ENCODE data around the gene ZBTB8OS. TPM values are rescaled to one million over a fixed set of nuclear protein-coding genes. Genes with fewer than 3 reads are reported as not detected.

The ZBTB8OS gene
- total RNA-seq, 1 donor from 2014 or later = 38.0 TPM

- no peaks in the 10 kb centered on the region for H3K36me3 ChIP-seq (ENCODE audit: control insufficient read depth, insufficient read depth, low read length)
- DNase-seq (ENCODE audit: low read depth) = no peak
Observed at GRCh38 chr1:32626176-32626575, 24.2 kb downstream of the ZBTB8OS start.

DNA sequence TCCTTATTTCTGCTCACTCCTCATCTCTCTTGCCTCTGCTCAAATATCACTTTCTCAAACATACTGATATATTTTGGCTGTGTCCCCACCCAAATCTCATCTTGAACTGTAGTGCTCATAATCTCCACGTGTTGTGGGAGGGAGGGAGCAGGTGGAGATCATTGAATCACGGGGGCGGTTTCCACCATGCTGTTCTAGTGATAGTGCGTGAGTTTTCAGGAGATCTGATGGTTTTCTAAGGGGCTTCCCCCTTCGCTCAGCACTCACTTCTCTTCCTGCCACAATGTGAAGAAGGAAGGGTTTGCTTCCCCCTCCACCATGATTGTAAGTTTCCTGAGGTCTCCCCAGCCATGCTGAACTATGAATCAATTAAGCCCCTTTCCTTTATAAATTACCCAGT lies 26.6 kb downstream of the ZBTB8OS start:
- TF ChIP-seq, protein P1, sequence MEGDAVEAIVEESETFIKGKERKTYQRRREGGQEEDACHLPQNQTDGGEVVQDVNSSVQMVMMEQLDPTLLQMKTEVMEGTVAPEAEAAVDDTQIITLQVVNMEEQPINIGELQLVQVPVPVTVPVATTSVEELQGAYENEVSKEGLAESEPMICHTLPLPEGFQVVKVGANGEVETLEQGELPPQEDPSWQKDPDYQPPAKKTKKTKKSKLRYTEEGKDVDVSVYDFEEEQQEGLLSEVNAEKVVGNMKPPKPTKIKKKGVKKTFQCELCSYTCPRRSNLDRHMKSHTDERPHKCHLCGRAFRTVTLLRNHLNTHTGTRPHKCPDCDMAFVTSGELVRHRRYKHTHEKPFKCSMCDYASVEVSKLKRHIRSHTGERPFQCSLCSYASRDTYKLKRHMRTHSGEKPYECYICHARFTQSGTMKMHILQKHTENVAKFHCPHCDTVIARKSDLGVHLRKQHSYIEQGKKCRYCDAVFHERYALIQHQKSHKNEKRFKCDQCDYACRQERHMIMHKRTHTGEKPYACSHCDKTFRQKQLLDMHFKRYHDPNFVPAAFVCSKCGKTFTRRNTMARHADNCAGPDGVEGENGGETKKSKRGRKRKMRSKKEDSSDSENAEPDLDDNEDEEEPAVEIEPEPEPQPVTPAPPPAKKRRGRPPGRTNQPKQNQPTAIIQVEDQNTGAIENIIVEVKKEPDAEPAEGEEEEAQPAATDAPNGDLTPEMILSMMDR (IDR thresholded peaks at IDR 0.05; ENCODE audit: insufficient read depth, low read length, poor library complexity, severe bottlenecking) = no peak

More at GRCh38 chr1:32626176-32626575, 24.2 kb downstream of the ZBTB8OS start:
- Histone ChIP-seq H3K27me3 (ENCODE audit: control insufficient read depth, insufficient read depth, low read length) (no peaks in the 10 kb centered on the region), H3K4me3 (ENCODE audit: low read depth, low read length) (no peak overlapping the region)
- TF ChIP-seq, protein P1 (IDR thresholded peaks at IDR 0.05; ENCODE audit: insufficient read depth, low read length, poor library complexity, severe bottlenecking) = no peak

GRCh38 chr1:32622806-32623681 lies 27.3 kb downstream of the ZBTB8OS start:
- no peaks in the 10 kb centered on the region for H3K36me3 ChIP-seq (ENCODE audit: control insufficient read depth, insufficient read depth, low read length)
- H3K4me3 ChIP-seq (ENCODE audit: low read depth, low read length) = no peak overlapping the region
- TF ChIP-seq, protein P1 (IDR thresholded peaks at IDR 0.05; ENCODE audit: insufficient read depth, low read length, poor library complexity, severe bottlenecking) = no peak

More for the DNA sequence above, 26.6 kb downstream of the ZBTB8OS start:
- H3K4me3 ChIP-seq (ENCODE audit: low read depth, low read length) = no peak overlapping the region
- H3K27me3 ChIP-seq (ENCODE audit: control insufficient read depth, insufficient read depth, low read length) = no peaks in the 10 kb centered on the region
- DNase-seq (ENCODE audit: low read depth) = no peak
- no peaks in the 10 kb centered on the region for H3K36me3 ChIP-seq (ENCODE audit: control insufficient read depth, insufficient read depth, low read length)

GRCh38 chr1:32622205-32622604 lies 28.1 kb downstream of the ZBTB8OS start:
- H3K36me3 ChIP-seq (ENCODE audit: control insufficient read depth, insufficient read depth, low read length) = no peaks in the 10 kb centered on the region
- TF ChIP-seq, protein P1 (IDR thresholded peaks at IDR 0.05; ENCODE audit: insufficient read depth, low read length, poor library complexity, severe bottlenecking) = no peak
- no peak overlapping the region for H3K4me3 ChIP-seq (ENCODE audit: low read depth, low read length)
- no peaks in the 10 kb centered on the region for H3K27me3 ChIP-seq (ENCODE audit: control insufficient read depth, insufficient read depth, low read length)
- no peak for DNase-seq (ENCODE audit: low read depth)

More at GRCh38 chr1:32622806-32623681, 27.3 kb downstream of the ZBTB8OS start:
- H3K27me3 ChIP-seq (ENCODE audit: control insufficient read depth, insufficient read depth, low read length) = no peaks in the 10 kb centered on the region
- no peak for DNase-seq (ENCODE audit: low read depth)

DNA sequence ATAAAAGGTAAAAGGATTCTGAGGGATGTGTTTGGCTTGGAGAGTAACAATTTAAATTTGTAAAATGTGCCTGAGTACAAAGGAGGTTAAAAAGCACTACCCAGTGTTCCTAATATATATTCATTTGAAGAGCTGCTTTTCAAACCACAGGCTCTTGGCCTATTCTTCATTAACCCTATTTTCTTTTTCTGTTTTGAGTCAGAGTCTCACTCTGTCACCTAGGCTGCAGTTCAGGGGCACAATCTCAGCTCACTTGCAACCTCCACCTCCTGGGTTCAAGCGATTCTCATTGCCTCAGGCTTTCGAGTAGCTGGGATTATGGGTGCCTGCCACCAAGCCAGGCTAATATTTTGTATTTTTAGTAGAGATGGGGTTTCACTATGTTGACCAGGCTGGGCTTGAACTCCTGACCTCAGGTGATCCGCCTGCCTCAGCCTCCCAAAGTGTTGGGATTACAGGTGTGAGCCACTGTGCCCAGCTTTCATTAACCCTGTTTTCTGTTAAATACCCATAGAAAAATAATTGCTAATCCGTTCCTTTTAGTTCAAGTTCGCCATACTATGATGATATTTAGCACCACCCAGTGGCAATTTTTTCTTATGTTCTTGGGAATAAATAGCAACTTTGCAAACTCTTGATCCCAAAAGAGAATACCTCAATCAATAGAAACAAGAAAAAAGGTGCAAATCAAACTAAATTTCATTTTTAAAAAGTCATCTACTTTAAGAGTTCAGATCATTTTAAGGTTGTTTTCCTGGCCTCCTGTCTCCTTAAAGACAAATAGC lies 30.5 kb downstream of the ZBTB8OS start:
- no peak for DNase-seq (ENCODE audit: low read depth)
- no peaks in the 10 kb centered on the region for H3K36me3 ChIP-seq (ENCODE audit: control insufficient read depth, insufficient read depth, low read length)
- H3K4me3 ChIP-seq (ENCODE audit: low read depth, low read length) = no peak overlapping the region
- no peaks in the 10 kb centered on the region for H3K27me3 ChIP-seq (ENCODE audit: control insufficient read depth, insufficient read depth, low read length)
- TF ChIP-seq, protein P1 (IDR thresholded peaks at IDR 0.05; ENCODE audit: insufficient read depth, low read length, poor library complexity, severe bottlenecking) = no peak
